Measurements from ENCODE around the gene BMP8B.

GRCh38 chr1:39713557-39713956, 75.1 kb downstream of the BMP8B start:
- no peak for TF ChIP-seq CTCF (IDR thresholded peaks at IDR 0.05; ENCODE audit: insufficient read depth, low read length, poor library complexity, severe bottlenecking)
- no peak for TF ChIP-seq EZH2phosphoT487 (conservative IDR thresholded peaks at IDR 0.05; ENCODE audit: low read length)

Measured in SU-DHL-6 (cell line).